ENCODE results near the gene ADAMTSL5.
A peak's percentile ranks its signal among the peaks of the same experiment; 100 is the strongest.
"Not testable (repeated sequence)": the region's sequence is repeated elsewhere in the genome, so short reads cannot be mapped to it uniquely, and the experiment has no call there.

The ADAMTSL5 gene

GRCh38 chr19:1477056-1477455 is 35.8 kb downstream of the ADAMTSL5 start:
- DNase-seq, result not testable (repeated sequence)

- no peak for DNase-seq
Observed at GRCh38 chr19:1475751-1476437, 36.9 kb downstream of the ADAMTSL5 start.

DNA sequence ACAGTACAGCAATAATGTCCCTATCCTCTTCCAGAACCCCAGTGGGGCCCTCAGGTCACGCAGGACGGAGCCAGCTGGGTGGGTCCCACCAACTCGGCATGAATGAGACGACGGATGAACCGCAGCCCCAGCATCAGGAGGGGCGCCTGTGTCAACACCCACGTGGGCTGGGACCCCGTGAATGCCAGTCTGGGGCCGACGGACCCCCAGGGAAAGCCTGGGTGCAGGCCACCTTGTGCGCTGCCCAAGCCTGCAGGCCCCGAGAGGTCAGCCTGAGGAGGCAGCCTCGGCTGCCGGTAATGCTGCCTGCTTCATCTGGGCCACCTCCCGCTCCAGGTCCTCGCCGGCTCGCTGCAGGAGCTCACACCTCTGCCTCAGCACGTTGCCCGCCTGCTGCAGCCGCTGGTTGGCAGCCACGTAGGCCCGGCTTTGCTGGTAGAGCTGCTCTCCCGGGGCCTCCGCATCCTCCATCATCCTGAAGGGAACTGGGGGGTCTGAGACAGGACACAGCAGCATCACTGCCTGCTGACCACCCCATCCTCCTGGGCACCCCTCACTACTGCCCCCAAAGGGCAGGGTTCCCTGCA is 38.0 kb downstream of the ADAMTSL5 start:
- no peak for DNase-seq

GRCh38 chr19:1474011-1474764 is 38.6 kb downstream of the ADAMTSL5 start:
- no peak for DNase-seq

DNA sequence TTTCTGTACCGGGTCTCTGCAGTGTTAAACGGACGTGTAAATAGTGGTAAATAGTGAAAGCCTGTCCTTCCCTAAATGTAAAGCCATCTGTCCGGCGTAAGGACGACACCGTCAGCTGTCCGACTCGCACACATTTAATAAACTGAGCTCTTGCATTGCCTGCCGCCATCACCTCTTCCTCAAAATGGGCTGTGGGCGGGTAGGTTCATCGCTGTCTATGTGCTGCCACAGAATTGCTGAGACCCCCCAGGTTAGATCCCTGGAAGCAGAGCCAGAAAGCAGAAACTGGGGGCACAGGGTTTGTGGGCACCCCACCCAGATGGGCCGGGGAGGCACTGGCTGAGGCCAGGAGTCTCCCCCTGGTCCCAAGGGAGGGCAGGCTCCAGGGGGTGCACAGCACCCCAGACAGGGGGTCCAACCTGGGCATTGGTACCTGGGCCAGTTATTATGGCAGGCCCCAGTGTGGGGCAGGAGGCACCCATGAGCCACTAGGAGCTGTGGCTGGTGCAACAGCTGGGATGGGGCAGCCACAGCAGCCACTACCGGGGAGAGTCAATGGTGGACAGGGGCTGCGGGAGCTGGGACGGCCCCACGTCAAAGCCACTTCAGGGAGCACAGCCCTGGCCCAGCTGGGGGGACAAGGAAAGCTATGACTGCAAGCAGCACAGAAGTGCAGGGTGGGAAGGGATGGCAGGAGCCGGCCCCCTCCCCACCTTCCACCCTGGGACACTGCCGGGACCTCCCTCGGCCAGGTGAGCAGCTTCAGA is 39.6 kb downstream of the ADAMTSL5 start:
- no peak for DNase-seq

DNA sequence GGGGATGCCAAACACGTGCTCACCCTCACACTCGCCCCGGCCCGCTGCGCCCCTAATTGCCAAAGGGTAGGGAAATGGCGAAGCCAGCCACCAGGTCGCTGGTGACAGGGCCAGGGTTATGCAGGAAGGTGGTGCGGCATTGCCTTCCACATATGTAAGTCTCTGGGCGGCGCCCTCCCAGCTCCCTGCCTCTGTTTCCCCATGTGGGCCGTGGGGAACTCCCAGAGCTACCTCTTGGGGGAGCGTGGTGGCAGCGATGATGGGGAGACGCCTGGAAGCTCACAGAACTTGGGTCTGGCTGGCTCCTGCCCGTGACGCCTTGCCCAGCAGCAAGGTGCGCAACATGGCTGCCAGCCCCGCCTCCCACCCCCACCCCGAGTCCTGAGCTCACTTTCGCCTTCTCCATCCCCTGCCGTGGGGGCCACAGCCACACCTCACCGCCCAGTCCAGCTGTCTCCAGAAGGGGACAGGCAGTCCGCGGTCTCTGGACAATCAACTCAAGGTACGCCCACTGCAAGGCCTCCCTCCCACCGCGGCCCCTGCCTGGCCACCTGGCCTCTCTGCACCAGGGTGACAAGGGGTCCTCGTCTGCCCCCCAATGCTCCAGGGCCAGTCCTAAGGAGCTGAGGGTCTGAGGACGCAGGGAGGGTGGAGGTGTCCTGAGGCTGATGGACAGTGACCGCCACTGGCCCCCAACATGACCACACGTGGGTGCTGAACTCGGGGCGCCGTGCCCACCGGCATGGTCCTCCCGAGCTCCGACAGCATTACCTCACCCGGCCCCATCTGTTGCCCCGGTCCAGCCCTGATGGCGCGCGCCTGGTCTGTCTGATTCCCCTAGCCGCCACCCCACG is 40.4 kb downstream of the ADAMTSL5 start:
- no peak for DNase-seq

GRCh38 chr19:1471515-1472160 is 41.2 kb downstream of the ADAMTSL5 start:
- DNase-seq, result peak in 1 of 4 experiments; percentile 15

GRCh38 chr19:1471010-1471514 is 41.8 kb downstream of the ADAMTSL5 start:
- no peak for DNase-seq

- peak in 2 of 4 experiments; percentile 44 to 71 for DNase-seq
Observed at GRCh38 chr19:1470305-1471009, 42.4 kb downstream of the ADAMTSL5 start.

GRCh38 chr19:1470055-1470304 is 42.8 kb downstream of the ADAMTSL5 start:
- no peak for DNase-seq

DNA sequence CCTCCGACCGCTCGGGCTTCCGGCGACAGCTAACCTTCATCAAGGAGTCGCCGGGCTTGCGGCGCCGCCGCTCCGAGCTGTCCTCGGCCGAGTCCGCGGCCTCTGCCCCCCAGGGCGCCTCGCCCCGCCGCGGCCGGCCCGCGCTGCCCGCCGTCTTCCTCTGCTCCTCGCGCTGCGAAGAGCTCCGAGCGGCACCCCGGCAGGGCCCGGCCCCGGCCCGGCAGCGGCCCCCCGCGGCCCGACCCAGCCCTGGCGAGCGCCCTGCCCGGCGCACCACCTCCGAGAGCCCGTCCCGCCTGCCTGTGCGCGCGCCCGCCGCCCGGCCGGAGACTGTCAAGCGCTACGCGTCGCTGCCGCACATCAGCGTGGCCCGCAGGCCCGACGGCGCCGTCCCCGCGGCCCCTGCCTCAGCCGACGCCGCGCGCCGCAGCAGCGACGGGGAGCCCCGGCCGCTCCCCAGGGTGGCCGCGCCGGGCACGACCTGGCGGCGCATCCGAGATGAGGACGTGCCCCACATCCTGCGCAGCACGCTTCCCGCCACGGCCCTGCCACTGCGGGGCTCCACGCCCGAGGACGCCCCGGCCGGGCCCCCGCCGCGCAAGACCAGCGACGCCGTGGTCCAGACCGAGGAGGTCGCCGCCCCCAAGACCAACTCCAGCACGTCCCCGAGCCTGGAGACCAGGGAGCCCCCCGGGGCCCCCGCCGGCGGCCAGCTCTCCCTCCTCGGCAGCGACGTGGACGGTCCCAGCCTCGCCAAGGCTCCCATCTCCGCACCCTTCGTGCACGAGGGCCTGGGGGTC is 43.4 kb downstream of the ADAMTSL5 start:
- peak in 1 of 4 experiments; percentile 12 for DNase-seq

GRCh38 chr19:1468821-1469254 is 44.0 kb downstream of the ADAMTSL5 start:
- DNase-seq, result peak in 1 of 4 experiments; percentile 18

- DNase-seq, result no peak
Observed at GRCh38 chr19:1468274-1468820, 44.5 kb downstream of the ADAMTSL5 start.

GRCh38 chr19:1467490-1468273 is 45.1 kb downstream of the ADAMTSL5 start:
- DNase-seq, result no peak

GRCh38 chr19:1467215-1467489 is 45.7 kb downstream of the ADAMTSL5 start:
- no peak for DNase-seq

GRCh38 chr19:1466461-1467214 is 46.2 kb downstream of the ADAMTSL5 start:
- DNase-seq, result no peak

DNA sequence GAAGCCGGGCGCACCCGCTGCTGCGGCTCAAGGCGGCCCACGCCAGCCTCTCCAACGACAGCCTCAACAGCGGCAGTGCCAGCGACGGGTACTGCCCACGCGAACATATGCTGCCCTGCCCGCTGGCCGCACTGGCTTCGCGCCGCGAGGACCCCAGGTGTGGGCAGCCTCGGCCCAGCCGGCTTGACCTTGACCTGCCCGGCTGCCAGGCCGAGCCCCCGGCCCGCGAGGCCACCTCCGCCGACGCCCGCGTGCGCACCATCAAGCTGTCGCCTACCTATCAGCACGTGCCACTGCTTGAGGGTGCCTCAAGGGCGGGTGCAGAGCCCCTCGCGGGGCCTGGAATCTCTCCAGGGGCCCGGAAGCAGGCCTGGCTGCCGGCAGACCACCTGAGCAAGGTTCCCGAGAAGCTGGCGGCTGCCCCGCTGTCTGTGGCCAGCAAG is 46.8 kb downstream of the ADAMTSL5 start:
- no peak for DNase-seq

Measured in activated naive CD4-positive, alpha-beta T cell (primary cell).